22Rv1 (cell line): Measurements from ENCODE around the gene KANK4.

Source experiments
- ZFX ChIP-seq: fragments of 450-650 bp; IDR thresholded peaks from 2 replicates; pipeline ENCODE4 v1.6.1; 2017; ENCODE audit warnings: antibody characterized with exemption, borderline replicate concordance
- TF ChIP-seq, protein P1 (sequence below): fragments of 450-650 bp; IDR thresholded peaks from 2 replicates; pipeline ENCODE4 v1.5.1; 2017; ENCODE audit warnings: mild to moderate bottlenecking

DNA sequence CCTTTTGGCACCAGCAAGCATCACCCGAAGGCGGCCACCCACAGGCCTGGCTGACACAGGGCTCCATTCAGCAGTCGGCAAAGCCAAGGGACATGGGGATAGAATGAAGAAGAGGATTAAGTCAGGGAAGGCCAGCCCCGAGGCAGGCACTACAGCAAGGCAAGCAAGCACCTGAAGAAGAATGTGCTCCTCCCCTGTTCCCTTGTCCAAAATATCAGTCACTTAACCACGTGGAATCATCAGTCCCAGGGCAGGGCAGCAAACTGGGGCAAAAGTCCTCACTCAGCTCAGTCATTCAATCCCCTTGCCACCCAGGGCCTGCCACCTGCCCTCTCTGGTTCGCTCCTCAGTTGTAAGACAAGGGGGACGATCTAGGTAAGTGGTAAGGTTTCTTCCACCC, 9.3 kb downstream of the KANK4 start:
- TF ChIP-seq, protein P1, sequence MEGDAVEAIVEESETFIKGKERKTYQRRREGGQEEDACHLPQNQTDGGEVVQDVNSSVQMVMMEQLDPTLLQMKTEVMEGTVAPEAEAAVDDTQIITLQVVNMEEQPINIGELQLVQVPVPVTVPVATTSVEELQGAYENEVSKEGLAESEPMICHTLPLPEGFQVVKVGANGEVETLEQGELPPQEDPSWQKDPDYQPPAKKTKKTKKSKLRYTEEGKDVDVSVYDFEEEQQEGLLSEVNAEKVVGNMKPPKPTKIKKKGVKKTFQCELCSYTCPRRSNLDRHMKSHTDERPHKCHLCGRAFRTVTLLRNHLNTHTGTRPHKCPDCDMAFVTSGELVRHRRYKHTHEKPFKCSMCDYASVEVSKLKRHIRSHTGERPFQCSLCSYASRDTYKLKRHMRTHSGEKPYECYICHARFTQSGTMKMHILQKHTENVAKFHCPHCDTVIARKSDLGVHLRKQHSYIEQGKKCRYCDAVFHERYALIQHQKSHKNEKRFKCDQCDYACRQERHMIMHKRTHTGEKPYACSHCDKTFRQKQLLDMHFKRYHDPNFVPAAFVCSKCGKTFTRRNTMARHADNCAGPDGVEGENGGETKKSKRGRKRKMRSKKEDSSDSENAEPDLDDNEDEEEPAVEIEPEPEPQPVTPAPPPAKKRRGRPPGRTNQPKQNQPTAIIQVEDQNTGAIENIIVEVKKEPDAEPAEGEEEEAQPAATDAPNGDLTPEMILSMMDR: no peak
- no peak for TF ChIP-seq ZFX
